GM21576 (cell line): ENCODE results near the gene CRNKL1.
"Not testable (repeated sequence)": the region's sequence is repeated elsewhere in the genome, so short reads cannot be mapped to it uniquely, and the experiment has no call there.

Experiments used
- ATAC-seq: cut with Tn5 transposase; IDR thresholded peaks from one replicate; pipeline ENCODE4 v1.9.1; 2021; ENCODE audit warnings: mild to moderate bottlenecking, moderate library complexity; ENCODE audit not compliant: unreplicated experiment

CRNKL1 gene

DNA sequence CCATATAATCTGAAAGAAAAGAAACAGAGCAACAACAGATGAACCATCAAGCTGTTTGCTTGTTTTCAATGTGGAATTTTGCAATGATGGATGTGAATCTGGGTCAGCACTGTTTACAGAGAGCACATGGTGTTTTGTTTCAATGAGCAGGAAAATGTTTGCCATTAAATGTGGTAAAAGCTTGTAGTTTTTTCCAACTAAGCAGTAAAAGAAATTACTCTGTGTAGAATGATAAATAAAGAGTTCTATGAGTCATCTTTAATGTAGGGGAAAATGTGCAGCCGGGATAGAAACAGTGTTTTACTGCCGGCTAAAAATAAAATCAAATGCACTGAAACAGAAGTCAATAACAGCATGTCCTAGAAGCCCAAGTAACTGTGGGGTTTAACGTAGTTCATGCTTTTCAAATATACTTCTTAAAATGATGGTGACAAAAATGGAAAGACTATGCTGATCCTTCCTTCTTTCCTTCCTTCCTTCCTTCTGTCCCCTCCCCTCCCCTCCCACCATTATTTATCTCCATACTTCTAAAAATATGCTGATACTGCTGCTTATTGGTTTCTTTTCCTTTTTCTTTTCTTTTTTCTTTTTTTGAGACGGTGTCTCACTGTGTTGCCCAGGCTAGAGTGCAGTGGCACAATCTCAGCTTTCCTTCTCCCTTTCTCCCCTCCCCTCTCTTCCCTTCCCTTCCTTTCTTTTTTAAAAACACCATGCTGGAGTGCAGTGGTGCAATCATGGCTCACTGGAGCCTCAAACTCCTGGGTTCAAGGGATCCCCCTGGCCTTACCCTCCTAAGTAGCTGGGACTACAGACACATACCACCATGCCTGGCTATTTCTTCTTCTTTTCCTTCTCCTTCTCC, 41.4 kb downstream of the CRNKL1 start:
- ATAC-seq = no peak

DNA sequence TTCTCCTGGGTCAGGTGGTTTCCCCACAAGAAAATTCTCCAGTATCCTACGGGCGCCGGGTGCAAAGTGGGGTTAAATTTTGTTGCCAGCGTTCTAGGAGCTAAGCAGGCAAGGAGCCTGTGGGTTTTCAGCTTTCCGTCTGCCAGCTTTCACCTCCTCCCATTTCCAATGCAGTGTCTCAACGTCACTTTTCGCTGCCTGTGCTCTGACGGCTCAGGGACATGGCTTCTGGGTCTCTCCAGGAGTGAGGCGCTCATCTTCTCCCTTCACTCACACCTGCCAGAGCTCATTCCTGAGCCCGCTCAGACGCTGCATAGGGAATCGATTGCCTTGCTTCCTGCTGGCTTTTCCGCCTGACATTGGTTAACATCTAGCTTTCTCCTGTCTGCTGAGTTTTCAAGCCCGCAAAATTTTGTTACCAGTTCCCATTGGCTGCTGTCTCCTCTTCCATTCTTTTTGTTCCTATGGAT, 42.4 kb downstream of the CRNKL1 start:
- ATAC-seq = no peak

DNA sequence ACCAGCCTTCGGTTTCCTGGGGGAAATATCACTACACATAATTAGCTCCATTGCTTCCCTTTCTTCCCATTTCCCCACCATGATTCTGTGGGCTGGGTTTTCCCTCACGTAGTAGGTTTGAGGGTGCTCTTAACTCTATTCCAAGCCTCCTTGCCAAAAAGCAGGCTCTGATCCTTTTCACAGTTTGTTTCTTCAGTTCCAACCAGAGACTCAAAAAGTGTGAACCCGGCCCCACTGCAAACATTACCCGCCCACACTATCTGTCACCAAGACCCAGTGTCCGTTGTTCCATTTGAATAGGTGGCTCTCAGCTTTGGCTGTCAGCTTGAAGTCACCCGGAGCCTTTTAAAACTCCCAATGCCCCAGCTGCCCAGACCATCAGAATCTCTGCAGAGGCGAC, 46.9 kb downstream of the CRNKL1 start:
- ATAC-seq = no peak

DNA sequence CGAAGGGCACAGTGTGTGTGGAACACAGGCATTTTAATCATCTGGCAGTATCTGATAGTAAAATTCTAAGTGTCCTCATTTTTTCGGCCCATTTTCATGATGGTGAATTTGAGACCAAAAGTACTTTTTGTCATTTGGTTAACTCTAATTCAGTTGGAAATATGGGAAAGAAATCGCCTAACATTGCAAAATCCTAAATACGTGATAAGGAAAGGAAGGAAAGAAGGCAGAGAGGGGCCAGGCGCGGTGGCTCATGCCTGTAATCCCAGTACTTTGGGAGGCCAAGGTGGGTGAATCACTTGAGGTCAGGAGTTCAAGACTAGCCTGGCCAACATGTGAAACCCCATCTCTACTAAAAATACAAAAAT, 48.3 kb downstream of the CRNKL1 start:
- not testable (repeated sequence) for ATAC-seq

DNA sequence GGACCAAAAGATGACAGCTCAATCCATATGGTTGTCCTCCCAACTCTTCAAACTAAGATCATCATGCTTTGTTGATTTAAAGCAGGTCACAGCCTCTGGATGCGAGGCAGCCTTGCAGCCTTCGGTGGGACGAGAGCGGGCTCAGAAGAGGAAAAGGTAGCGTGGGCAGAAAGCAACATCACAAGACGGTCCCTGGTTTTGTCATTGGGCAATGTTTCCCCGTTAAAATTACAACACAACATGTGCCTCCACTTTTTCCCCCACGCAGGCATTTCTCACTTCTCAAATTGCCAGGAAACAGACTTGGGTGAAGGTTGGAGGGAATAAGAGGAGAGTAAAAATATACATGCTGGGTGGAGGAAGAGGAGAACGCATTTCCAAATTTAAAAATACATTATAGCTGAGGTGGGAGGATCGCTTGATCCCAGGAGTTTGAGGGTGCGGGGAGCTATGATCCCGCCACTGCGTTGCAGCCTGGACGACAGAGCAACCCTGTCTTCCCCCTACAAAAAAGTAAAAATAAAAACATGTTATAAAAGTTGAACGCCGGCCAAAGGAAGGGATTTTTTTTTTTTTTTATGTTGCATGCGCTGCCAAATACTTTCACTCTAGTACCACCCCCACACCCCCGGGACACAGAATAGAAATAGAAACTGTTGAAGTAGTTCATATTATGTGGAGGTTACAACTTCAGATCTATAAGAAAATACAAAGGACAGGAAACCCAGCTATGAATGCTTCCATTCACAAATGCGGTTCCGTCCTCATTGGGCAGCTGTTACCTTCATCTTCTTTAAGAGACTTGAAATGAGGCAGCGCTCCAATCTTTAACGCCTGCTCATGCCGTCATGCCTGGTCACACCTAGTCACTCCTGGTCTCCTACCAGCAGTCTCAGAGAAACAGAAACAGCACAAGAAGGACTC, 49.0 kb downstream of the CRNKL1 start:
- peak; percentile 39 for ATAC-seq

GRCh38 chr20:20002101-20002998, 49.9 kb downstream of the CRNKL1 start:
- ATAC-seq = no peak

DNA sequence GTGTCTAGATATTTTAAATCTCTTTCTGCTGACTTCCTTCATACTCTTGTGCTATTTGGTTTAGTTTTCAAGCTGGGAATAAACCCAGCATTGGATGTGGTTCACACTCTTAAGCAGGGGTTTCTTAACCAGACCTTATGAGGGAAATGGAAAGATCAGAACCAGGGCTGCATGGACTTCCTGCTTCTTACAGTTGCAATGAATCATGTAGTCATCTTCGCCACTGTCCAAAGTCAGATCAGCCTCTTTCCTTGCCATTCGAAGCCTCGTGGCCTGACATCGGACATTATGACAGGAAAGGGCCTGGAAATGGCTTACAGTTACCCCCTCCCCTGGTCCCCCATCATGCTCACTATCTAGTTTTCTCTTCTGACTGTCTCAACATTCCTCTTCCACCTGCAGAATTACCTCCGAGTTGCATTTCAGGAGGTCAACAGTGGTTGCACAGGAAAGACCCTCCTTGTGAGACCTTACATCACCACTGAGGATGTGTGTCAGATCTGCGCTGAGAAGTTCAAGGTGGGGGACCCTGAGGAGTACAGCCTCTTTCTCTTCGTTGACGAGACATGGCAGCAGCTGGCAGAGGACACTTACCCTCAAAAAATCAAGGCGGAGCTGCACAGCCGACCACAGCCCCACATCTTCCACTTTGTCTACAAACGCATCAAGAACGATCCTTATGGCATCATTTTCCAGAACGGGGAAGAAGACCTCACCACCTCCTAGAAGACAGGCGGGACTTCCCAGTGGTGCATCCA, 51.9 kb downstream of the CRNKL1 start:
- no peak for ATAC-seq

DNA sequence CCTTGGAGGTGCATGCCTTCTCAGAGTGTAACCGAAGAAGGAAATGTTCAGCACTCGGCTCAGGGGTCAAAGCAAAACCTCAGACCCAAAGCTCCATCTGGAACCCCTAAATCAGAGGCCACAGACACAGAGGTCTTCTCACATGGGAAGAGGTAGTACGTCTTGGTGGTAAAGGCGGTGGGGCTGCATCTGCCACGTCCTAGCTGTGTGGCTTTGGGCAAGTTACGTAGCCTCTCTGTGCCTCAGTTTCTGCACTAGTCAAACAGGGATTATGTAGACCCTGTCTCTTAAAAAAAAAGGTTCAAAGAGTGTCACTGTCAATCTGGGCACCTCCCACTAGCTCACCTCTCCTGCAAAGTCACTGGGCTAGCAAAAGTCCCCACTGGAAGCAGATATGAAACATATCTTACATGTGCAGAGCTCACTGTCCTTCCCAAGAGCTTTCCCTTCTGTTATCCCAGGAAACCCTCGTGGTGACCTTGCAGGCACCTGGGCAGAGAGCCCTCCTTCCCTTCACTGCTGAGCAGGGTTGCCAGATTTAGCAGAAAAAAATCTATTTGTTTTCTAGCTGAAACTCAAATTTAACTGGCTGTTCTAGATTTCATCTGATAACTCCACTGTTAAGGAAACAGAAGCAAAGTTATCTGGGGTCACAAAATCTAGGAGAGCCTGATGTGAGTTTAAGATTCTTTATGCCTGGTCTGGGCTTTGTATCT, 53.1 kb downstream of the CRNKL1 start:
- ATAC-seq = no peak

DNA sequence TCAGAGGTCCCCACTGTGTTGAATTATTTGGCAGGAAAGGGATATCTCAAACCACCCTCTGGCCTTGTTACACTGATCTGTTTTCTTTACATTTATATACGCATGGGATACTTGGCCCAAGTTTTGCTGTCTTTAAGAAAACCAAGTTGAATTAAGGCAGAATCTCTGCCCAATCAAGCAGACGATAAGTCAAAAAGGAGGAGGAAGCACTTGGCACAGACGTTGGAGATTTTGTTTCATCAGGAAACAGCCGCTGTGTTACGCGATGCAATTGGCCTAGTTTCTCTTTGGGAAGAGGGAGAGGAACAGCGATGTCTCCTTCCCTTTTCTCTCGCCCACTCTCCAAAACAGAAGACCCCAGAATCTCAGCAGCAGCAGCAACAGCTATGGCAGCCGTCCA, 55.3 kb downstream of the CRNKL1 start:
- no peak for ATAC-seq

DNA sequence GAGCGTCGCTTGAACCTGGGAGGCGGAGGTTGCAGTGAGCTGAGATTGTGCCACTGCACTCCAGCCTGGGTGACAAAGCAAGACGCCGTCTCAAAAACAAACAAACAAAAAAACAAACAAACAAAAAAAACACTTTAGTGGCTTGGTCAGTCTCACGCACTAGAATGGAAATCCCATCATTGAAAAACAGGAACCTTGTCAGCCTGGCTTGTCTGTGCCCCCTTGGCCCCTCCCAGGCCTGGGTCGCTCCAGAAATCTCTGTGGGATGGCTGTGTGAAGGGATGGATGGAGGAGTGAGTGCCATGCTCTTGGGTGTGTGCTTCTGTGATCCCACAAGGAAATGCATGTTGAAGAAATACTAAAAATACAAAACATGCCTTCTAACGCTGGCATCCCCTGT, 56.0 kb downstream of the CRNKL1 start:
- no peak for ATAC-seq

GRCh38 chr20:19995220-19995863, 56.9 kb downstream of the CRNKL1 start:
- ATAC-seq = no peak

GRCh38 chr20:19993958-19994669, 58.2 kb downstream of the CRNKL1 start:
- no peak for ATAC-seq

- ATAC-seq = no peak
Measured at GRCh38 chr20:19992996-19993908, 59.0 kb downstream of the CRNKL1 start.

DNA sequence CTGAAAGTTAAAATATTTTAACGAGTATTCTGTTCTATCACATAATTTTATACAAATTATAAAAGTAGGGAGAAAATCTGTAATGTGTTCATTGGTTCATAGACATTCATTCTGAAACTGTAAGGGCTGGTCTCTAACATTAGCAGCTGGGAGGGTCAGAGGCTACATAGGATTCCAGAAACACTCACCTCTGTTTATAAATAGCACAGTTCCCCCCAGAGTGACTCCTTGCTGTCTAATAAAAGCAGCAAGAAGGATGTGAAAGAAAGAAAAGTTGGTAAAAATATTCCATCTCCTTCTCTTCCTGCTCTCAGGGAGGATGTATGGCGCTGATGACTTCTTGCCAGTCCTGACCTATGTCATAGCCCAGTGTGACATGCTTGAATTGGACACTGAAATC, 60.4 kb downstream of the CRNKL1 start:
- no peak for ATAC-seq

GRCh38 chr20:19991308-19991707, 61.0 kb downstream of the CRNKL1 start:
- no peak for ATAC-seq

DNA sequence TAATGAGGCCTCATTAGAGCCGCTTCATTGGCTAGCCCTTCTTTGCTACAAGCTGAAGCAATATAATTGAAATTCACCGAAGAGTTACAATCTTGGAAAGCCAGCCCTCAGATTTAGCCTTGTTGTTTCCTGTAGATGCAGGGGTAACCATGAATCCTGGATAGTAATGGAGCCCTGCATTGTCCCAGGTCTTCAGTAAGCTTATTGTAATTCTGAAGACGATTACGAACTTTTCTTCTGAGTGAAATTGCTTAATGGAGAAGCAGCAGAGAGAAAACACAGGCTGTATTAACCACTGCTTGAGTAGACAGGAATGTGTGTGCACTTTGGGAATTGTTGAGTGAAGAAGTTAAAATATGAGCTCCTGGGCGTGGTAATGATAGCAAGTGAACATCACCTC, 61.4 kb downstream of the CRNKL1 start:
- ATAC-seq = no peak

- no peak for ATAC-seq
Measured at GRCh38 chr20:19987046-19987445, 65.2 kb downstream of the CRNKL1 start.
